Ammon's horn (tissue), 1 donor: ENCODE results near the gene ZSWIM5.
A peak's percentile ranks its signal among the peaks of the same experiment; 100 is the strongest.
"Not testable (repeated sequence)": the region's sequence is repeated elsewhere in the genome, so short reads cannot be mapped to it uniquely, and the experiment has no call there.

ENCODE experiments used
- DNase-seq: peaks from one replicate; pipeline ENCODE4 v3.0.0-alpha.2; 2016; ENCODE audit warnings: low spot score

Gene ZSWIM5

DNA sequence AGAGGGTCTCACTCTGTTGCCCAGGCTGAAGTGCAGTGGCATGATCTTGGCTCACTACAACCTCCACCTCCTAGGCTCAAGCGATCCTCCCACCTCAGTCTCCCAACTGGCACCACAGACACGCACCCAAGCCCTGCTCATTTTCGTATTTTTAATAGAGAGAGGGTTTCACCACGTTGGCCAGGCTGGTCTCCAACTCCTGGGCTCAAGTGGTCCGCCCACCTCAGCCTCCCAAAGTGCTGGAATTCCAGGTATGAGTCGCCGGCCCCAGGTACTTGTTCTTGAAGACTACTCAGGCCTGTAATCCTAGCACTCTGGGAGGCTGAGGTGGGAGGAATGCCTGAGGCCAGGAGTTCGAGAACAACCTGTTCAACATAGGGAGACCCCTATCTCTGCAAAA is 204.8 kb downstream of the ZSWIM5 start:
- not testable (repeated sequence) for DNase-seq

DNA sequence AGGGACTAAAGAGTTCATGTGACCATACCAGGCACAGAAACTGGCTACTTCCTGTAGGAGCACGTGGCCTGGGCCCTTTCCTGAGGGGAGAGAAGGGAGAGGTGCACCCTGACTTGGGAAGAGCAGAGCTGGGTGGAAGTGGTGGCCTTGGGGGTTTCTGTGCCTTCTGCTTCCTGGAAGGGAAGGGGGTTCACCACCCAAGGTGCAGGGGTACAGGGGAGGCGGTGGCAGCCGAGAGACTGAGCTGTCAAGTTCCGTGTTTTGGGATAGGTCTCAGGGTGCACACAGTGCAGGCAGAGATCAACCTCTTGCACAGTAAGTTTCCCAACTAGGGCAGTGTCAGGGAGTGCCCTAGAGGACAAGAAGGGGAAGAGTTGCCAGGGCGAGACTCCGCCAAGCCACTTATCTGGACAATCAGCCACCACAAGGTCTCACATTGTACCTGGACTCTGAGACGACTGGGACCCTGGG is 205.4 kb downstream of the ZSWIM5 start:
- peak; percentile 31 for DNase-seq

DNA sequence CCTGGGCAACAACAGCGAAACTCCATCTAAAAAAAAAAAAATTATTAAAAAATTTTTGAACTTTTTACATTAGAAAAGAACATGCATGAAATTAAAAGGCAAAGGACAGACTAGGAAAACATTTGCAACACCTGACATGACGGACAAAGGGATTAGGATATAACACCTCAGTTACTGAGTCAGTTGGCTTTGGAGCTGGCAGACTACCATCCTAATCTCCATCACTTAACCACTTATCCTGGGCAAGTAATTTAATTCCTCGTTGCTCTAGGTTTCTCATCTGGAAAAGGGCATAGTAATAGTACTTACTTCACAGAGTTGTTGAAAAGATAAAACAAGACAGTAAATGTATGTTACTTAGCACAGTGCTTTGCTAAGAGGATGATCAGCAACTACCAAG is 207.2 kb downstream of the ZSWIM5 start:
- no peak for DNase-seq

DNA sequence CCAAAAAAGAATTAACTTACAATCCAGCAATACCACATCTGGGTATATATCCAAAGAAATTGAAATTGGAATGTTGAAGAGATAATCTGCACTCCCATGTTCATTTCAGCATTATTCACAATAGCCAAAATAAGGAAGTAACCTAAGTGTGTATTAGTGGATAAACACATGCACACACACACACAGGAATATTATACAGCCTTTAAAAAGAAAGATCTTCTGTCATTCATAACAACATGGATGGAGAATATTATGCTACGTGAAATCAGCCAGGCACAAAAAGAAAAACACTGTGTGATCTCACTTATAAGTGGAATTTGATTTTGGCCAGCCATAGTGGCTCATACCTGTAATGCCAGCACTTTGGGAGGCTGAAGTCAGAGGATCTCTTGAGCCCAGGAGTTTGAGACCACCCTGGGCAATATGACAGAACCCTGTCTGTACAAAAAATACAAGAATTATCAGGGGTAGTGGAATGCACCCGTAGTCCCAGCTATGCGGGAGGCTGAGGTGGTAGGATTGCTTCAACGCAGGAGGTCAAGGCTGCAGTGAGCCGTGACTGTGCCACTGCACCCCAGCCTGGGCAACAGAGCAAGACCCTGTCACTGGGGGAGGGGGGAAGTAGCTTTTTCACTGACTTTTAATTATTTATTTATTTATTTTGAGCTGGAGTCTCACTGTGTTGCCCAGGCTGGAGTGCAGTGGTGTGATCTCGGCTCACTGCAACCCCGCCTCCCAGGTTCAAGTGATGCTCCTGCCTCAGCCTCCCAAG is 210.8 kb downstream of the ZSWIM5 start:
- DNase-seq = no peak

DNA sequence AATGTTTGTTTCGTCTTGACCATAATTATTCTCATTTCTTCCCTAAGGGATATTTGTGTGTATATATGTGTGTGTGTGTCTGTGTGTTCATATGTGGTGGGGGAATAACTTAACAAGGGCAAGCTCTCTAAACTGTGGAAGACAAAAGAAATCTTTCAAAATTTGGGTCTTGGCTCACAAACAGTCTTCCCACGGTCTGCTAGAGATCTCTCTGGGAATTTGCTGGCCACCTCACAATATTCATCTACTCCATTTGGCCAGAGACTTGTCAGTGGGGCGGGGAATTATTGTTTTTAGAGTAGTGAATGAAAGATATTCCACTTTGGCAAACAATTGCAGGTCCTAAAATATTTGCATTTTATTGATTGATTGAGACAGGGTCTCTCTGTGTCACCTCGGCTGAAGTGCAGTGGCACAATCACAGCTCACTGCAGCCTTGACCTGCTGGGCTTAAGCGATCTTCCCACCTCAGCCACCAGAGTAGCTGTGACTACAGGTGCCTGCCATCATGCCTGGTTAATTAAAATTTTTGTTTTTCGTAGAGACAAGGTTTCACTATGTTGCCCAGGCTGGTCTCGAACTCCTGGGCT is 212.0 kb downstream of the ZSWIM5 start:
- DNase-seq = no peak

DNA sequence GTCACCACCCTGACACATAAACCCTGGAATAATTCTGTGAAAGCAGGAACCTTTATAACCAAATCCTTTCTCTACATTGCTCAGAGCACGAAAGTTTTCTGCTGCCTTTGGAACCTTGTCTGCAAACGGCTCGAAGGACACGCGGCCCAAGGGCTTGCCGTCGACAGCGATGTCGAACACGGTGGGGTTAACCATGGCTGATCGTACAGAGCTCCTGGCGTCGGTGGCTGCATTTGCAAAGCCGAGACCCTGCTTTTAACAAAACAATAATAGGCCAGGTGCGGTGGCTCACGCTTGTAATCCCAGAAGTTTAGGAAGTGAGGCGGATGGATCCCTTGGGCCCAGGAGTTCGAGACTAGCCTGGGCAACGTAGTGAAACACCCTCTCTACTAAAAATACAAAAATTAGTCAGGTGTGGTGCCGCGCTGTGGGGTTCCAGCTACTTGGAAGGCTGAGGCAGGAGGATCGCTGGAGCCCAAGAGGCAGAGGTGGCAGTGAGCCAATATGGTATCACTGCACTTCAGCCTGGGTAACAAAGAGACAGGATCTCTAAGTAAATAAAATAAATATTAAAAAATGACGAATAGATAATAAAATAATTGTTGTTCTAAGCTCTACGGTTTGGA is 217.8 kb downstream of the ZSWIM5 start:
- no peak for DNase-seq

GRCh38 chr1:44985747-44986359 is 220.6 kb downstream of the ZSWIM5 start:
- DNase-seq = no peak

DNA sequence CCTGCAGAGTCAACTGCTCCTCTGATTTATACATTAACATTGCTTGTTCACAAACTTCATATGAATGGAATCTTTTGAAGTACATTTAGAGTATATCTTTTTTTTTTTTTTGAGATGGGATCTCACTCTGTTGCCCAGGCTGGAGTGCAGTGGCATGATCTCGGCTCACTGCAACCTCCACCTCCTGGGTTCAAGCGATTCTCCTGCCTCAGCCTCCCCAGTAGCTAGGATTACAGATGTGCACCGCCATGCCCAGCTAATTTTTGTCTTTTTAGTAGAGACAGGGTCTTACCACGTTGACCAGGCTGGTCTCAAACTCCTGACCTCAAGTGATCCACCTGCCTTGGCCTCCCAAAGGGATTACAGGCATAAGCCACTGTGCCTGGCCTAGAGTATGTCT is 229.0 kb downstream of the ZSWIM5 start:
- DNase-seq = not testable (repeated sequence)

GRCh38 chr1:44976252-44976651 is 230.2 kb downstream of the ZSWIM5 start:
- DNase-seq = no peak

GRCh38 chr1:44973645-44974044 is 232.8 kb downstream of the ZSWIM5 start:
- no peak for DNase-seq

- DNase-seq = no peak
These were observed 236.1 kb downstream of the ZSWIM5 start for GRCh38 chr1:44970317-44970716.
